IPS-15b (cell line): ENCODE measurements around the gene HOXA9.
A peak's percentile ranks its signal among the peaks of the same experiment; 100 is the strongest.

Experiments
- H3K27me3 ChIP-seq: one replicate; pipeline ENCODE4 v1.6.1; 2013; ENCODE audit warnings: low read length; ENCODE audit not compliant: control insufficient read depth, insufficient read depth
- H3K36me3 ChIP-seq: one replicate; pipeline ENCODE4 v1.6.1; 2013; ENCODE audit warnings: low read length; ENCODE audit not compliant: control insufficient read depth, insufficient read depth
- H3K4me1 ChIP-seq: one replicate; pipeline ENCODE4 v1.6.1; 2013; ENCODE audit warnings: mild to moderate bottlenecking, low read length; ENCODE audit not compliant: control insufficient read depth, insufficient read depth
- H3K4me3 ChIP-seq: one replicate; pipeline ENCODE4 v1.5.1; 2013; ENCODE audit warnings: low read depth, low read length
- H3K9ac ChIP-seq: one replicate; pipeline ENCODE4 v1.6.1; 2013; ENCODE audit warnings: low read depth, mild to moderate bottlenecking, low read length
- H3K9me3 ChIP-seq: one replicate; pipeline ENCODE4 v1.6.1; 2013; ENCODE audit warnings: mild to moderate bottlenecking, low read length; ENCODE audit not compliant: control insufficient read depth, insufficient read depth

Gene HOXA9

GRCh38 chr7:27183682-27184336 lies 18.5 kb upstream of the HOXA9 start:
- H3K9me3 ChIP-seq = no peaks in the 10 kb centered on the region
- no peaks in the 10 kb centered on the region for H3K36me3 ChIP-seq
- H3K4me1 ChIP-seq = peaks cover 8% of the 10 kb centered on the region
- no peak overlapping the region for H3K4me3 ChIP-seq
- H3K27me3 ChIP-seq = peaks cover 99% of the 10 kb centered on the region
- no peak overlapping the region for H3K9ac ChIP-seq

GRCh38 chr7:27182861-27183681 lies 17.7 kb upstream of the HOXA9 start:
- Histone ChIP-seq H3K36me3 (no peaks in the 10 kb centered on the region), H3K9me3 (no peaks in the 10 kb centered on the region), H3K4me1 (peaks cover 8% of the 10 kb centered on the region), H3K27me3 (peaks cover 99% of the 10 kb centered on the region), H3K9ac (no peak overlapping the region), H3K4me3 (peak overlapping the region; percentile 6)

GRCh38 chr7:27182285-27182841 lies 17.0 kb upstream of the HOXA9 start:
- peaks cover 99% of the 10 kb centered on the region for H3K27me3 ChIP-seq
- no peaks in the 10 kb centered on the region for H3K9me3 ChIP-seq
- H3K4me3 ChIP-seq = peak overlapping the region; percentile 6
- H3K4me1 ChIP-seq = peaks cover 8% of the 10 kb centered on the region
- no peak overlapping the region for H3K9ac ChIP-seq
- no peaks in the 10 kb centered on the region for H3K36me3 ChIP-seq

- Histone ChIP-seq H3K27me3 (peaks cover 99% of the 10 kb centered on the region), H3K4me1 (peaks cover 4% of the 10 kb centered on the region), H3K9me3 (no peaks in the 10 kb centered on the region), H3K9ac (no peak overlapping the region), H3K36me3 (no peaks in the 10 kb centered on the region), H3K4me3 (peak overlapping the region; percentile 6)
Measured at GRCh38 chr7:27181795-27182275, 16.5 kb upstream of the HOXA9 start.

- H3K27me3 ChIP-seq = peaks cover 99% of the 10 kb centered on the region
- no peaks in the 10 kb centered on the region for H3K4me1 ChIP-seq
- H3K9ac ChIP-seq = no peak overlapping the region
- H3K9me3 ChIP-seq = no peaks in the 10 kb centered on the region
- peak overlapping the region; percentile 30 for H3K4me3 ChIP-seq
- no peaks in the 10 kb centered on the region for H3K36me3 ChIP-seq
Measured at GRCh38 chr7:27180431-27181420, 15.4 kb upstream of the HOXA9 start.

- H3K27me3 ChIP-seq = peaks cover 99% of the 10 kb centered on the region
- H3K4me3 ChIP-seq = peak overlapping the region; percentile 6
- H3K36me3 ChIP-seq = no peaks in the 10 kb centered on the region
- H3K9ac ChIP-seq = no peak overlapping the region
- no peaks in the 10 kb centered on the region for H3K4me1 ChIP-seq
- no peaks in the 10 kb centered on the region for H3K9me3 ChIP-seq
Measured at GRCh38 chr7:27179503-27180430, 14.4 kb upstream of the HOXA9 start.

- no peaks in the 10 kb centered on the region for H3K9me3 ChIP-seq
- peak overlapping the region; percentile 6 for H3K4me3 ChIP-seq
- H3K27me3 ChIP-seq = peaks cover 100% of the 10 kb centered on the region
- H3K36me3 ChIP-seq = no peaks in the 10 kb centered on the region
- no peak overlapping the region for H3K9ac ChIP-seq
- no peaks in the 10 kb centered on the region for H3K4me1 ChIP-seq
Measured at GRCh38 chr7:27179030-27179429, 13.7 kb upstream of the HOXA9 start.

- Histone ChIP-seq H3K9me3 (no peaks in the 10 kb centered on the region), H3K4me3 (no peak overlapping the region), H3K27me3 (peaks cover 97% of the 10 kb centered on the region), H3K36me3 (no peaks in the 10 kb centered on the region), H3K4me1 (no peaks in the 10 kb centered on the region), H3K9ac (no peak overlapping the region)
Measured at GRCh38 chr7:27178366-27178765, 13.0 kb upstream of the HOXA9 start.

- peaks cover 97% of the 10 kb centered on the region for H3K27me3 ChIP-seq
- H3K9ac ChIP-seq = no peak overlapping the region
- no peaks in the 10 kb centered on the region for H3K9me3 ChIP-seq
- no peak overlapping the region for H3K4me3 ChIP-seq
- H3K4me1 ChIP-seq = no peaks in the 10 kb centered on the region
- no peaks in the 10 kb centered on the region for H3K36me3 ChIP-seq
Measured at GRCh38 chr7:27177795-27178320, 12.5 kb upstream of the HOXA9 start.

- Histone ChIP-seq H3K27me3 (peaks cover 97% of the 10 kb centered on the region), H3K9ac (no peak overlapping the region), H3K4me1 (no peaks in the 10 kb centered on the region), H3K4me3 (peak overlapping the region; percentile 11), H3K36me3 (no peaks in the 10 kb centered on the region), H3K9me3 (no peaks in the 10 kb centered on the region)
Measured at GRCh38 chr7:27176962-27177794, 11.8 kb upstream of the HOXA9 start.
